Measurements from ENCODE around the gene CARD16. TPM values are rescaled to one million over a fixed set of nuclear protein-coding genes. Genes with fewer than 3 reads are reported as not detected.

CARD16 gene
- polyA plus RNA-seq, 1 of the 3 experiments (the other 2 are of a cell fraction), result not detected

GRCh38 chr11:105024394-105024793 lies 20.7 kb downstream of the CARD16 start:
- Histone ChIP-seq H3K9ac (no peak overlapping the region), H2AFZ (ENCODE audit: low read depth) (no peak overlapping the region), H3F3A (replicated peaks; ENCODE audit: insufficient read depth) (no peaks in the 10 kb centered on the region), H3K79me2 (ENCODE audit: insufficient read depth) (no peaks in the 10 kb centered on the region), H3K9me2 (no peaks in the 10 kb centered on the region), H4K20me1 (ENCODE audit: insufficient read depth) (no peaks in the 10 kb centered on the region), H3K4me3 (ENCODE audit: low read depth in 2 of 2, low read length in 1 of 2) (no peak overlapping the region), H3K36me3 (replicated peaks in 1 of 2; ENCODE audit: control insufficient read depth in 1 of 2, insufficient read depth in 2 of 2, low read length in 1 of 2) (no peaks in the 10 kb centered on the region), H3K4me2 (no peak overlapping the region), H3K27ac (ENCODE audit: low read depth in 2 of 2, low read length in 1 of 2) (no peak overlapping the region), H3K4me1 (ENCODE audit: control insufficient read depth in 1 of 2, insufficient read depth in 2 of 2, low read depth in 1 of 2, low read length in 1 of 2) (no peaks in the 10 kb centered on the region), H3K9me3 (no peaks in the 10 kb centered on the region), H3K27me3 (ENCODE audit: insufficient read depth) (no peaks in the 10 kb centered on the region)
- POLR2A ChIA-PET, result no interaction called here
- TF ChIP-seq ELF1 (IDR thresholded peaks at IDR 0.05), result no peak
- TF ChIP-seq GABPA (IDR thresholded peaks at IDR 0.05; ENCODE audit: low read depth), result no peak
- no peak for TF ChIP-seq MXI1 (IDR thresholded peaks at IDR 0.05; ENCODE audit: low read depth, low read length)
- no peak for TF ChIP-seq RXRA (IDR thresholded peaks at IDR 0.05; ENCODE audit: borderline replicate concordance, low read depth)
- no peak for TF ChIP-seq MAX (IDR thresholded peaks at IDR 0.05; ENCODE audit: low read depth)
- TF ChIP-seq FOXM1 (IDR thresholded peaks at IDR 0.05; ENCODE audit: low read depth), result no peak
- no peak for TF ChIP-seq YY1 (IDR thresholded peaks at IDR 0.05; ENCODE audit: low read depth)
- TF ChIP-seq REST (IDR thresholded peaks at IDR 0.05; ENCODE audit: low read depth, low read length), result no peak
- no peak for TF ChIP-seq JUND (IDR thresholded peaks at IDR 0.05)
- TF ChIP-seq RCOR1 (IDR thresholded peaks at IDR 0.05; ENCODE audit: low read length), result no peak
- no peak for TF ChIP-seq FOXJ3 (CRISPR knock-in tag; IDR thresholded peaks at IDR 0.05)
- TF ChIP-seq, protein P1, sequence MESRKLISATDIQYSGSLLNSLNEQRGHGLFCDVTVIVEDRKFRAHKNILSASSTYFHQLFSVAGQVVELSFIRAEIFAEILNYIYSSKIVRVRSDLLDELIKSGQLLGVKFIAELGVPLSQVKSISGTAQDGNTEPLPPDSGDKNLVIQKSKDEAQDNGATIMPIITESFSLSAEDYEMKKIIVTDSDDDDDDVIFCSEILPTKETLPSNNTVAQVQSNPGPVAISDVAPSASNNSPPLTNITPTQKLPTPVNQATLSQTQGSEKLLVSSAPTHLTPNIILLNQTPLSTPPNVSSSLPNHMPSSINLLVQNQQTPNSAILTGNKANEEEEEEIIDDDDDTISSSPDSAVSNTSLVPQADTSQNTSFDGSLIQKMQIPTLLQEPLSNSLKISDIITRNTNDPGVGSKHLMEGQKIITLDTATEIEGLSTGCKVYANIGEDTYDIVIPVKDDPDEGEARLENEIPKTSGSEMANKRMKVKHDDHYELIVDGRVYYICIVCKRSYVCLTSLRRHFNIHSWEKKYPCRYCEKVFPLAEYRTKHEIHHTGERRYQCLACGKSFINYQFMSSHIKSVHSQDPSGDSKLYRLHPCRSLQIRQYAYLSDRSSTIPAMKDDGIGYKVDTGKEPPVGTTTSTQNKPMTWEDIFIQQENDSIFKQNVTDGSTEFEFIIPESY (IDR thresholded peaks at IDR 0.05; ENCODE audit: borderline replicate concordance, low read depth), result no peak
- TF ChIP-seq RAD21 (IDR thresholded peaks at IDR 0.05; ENCODE audit: low read length), result no peak
- no peak for TF ChIP-seq NFIC (IDR thresholded peaks at IDR 0.05; ENCODE audit: borderline replicate concordance)
- TF ChIP-seq, protein P2, sequence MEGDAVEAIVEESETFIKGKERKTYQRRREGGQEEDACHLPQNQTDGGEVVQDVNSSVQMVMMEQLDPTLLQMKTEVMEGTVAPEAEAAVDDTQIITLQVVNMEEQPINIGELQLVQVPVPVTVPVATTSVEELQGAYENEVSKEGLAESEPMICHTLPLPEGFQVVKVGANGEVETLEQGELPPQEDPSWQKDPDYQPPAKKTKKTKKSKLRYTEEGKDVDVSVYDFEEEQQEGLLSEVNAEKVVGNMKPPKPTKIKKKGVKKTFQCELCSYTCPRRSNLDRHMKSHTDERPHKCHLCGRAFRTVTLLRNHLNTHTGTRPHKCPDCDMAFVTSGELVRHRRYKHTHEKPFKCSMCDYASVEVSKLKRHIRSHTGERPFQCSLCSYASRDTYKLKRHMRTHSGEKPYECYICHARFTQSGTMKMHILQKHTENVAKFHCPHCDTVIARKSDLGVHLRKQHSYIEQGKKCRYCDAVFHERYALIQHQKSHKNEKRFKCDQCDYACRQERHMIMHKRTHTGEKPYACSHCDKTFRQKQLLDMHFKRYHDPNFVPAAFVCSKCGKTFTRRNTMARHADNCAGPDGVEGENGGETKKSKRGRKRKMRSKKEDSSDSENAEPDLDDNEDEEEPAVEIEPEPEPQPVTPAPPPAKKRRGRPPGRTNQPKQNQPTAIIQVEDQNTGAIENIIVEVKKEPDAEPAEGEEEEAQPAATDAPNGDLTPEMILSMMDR (IDR thresholded peaks at IDR 0.05), result no peak
- TF ChIP-seq, protein P3, sequence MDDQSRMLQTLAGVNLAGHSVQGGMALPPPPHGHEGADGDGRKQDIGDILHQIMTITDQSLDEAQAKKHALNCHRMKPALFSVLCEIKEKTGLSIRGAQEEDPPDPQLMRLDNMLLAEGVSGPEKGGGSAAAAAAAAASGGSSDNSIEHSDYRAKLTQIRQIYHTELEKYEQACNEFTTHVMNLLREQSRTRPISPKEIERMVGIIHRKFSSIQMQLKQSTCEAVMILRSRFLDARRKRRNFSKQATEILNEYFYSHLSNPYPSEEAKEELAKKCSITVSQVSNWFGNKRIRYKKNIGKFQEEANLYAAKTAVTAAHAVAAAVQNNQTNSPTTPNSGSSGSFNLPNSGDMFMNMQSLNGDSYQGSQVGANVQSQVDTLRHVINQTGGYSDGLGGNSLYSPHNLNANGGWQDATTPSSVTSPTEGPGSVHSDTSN (IDR thresholded peaks at IDR 0.05), result no peak
- no peak for TF ChIP-seq USF1 (IDR thresholded peaks at IDR 0.05; ENCODE audit: borderline replicate concordance, low read depth)
- TF ChIP-seq EZH2phosphoT487 (IDR thresholded peaks at IDR 0.05; ENCODE audit: borderline replicate concordance, low read depth), result no peak
- TF ChIP-seq, protein P4, sequence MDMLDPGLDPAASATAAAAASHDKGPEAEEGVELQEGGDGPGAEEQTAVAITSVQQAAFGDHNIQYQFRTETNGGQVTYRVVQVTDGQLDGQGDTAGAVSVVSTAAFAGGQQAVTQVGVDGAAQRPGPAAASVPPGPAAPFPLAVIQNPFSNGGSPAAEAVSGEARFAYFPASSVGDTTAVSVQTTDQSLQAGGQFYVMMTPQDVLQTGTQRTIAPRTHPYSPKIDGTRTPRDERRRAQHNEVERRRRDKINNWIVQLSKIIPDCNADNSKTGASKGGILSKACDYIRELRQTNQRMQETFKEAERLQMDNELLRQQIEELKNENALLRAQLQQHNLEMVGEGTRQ (IDR thresholded peaks at IDR 0.05; ENCODE audit: borderline replicate concordance, low read depth, low read length), result no peak
- 0% methylated on average over 1 of the region's 1 CpG for WGBS (ENCODE audit: low lambda C conversion rate)
- no peak for DNase-seq
- CTCF ChIA-PET, result no interaction called here

Data from SK-N-SH (cell line).